HCT116 (cell line): ENCODE data around the gene PFDN2. TPM values are rescaled to one million over a fixed set of nuclear protein-coding genes. Genes with fewer than 3 reads are reported as not detected.

Experiments used
- ATAC-seq: fragments of 200-7000 bp; cut with Tn5 transposase; 2 replicates; pipeline ENCODE4 v1.9.1; 2020; ENCODE audit warnings: mild to moderate bottlenecking, moderate library complexity
- BruUV-seq: library from RNA; stranded (reverse); fragments of 400-500 nt; replicated peaks from 2 replicates; lab custom pipeline; 2021; lab: Mats Ljungman, UMichigan
- CTCF ChIA-PET: fragments of 300-600 bp; sonication (Branson Sonifier 250); formaldehyde crosslinking; loops from one replicate; lab custom pipeline; 2021; ENCODE audit warnings: antibody characterized with exemption; lab: Charles Lee
- POLR2A ChIA-PET: fragments of 300-600, 350-600 bp; sonication (Branson Sonifier 250); formaldehyde crosslinking; loops from one replicate; lab custom pipeline; 2021; ENCODE audit warnings: antibody characterized with exemption; lab: Charles Lee
- RAD21 ChIA-PET, 2 experiments: fragments of 300-600 bp; sonication (Branson Sonifier 250); formaldehyde crosslinking; loops; one replicate each; lab custom pipeline; 2023; ENCODE audit warnings: low total read pairs in 2 of 2; ENCODE audit not compliant: uncharacterized antibody in 2 of 2, unreplicated experiment in 2 of 2, low non-redundant PET in 1 of 2; lab: Charles Lee
- DNase-seq: peaks from one replicate; pipeline ENCODE4 v3.0.0-alpha.2; 2010; ENCODE audit warnings: low read depth, low spot score
- H2AFZ ChIP-seq: fragments of 200-600 bp; shearing (Covaris generic), sonication (generic); 2 replicates; pipeline ENCODE4 v1.6.1; 2017; ENCODE audit warnings: low read depth, mixed run types, mixed read lengths, antibody characterized with exemption, low read length; ENCODE audit not compliant: poor library complexity, severe bottlenecking
- H3K27ac ChIP-seq: 2 replicates; pipeline ENCODE4 v1.5.1; 2012; ENCODE audit warnings: low read depth, low read length
- H3K27me3 ChIP-seq: fragments of 200-600 bp; sonication (generic); 2 replicates; pipeline ENCODE4 v1.6.1; 2016; ENCODE audit warnings: mixed run types, low read length, mixed read lengths; ENCODE audit not compliant: insufficient read depth
- H3K36me3 ChIP-seq, 2 experiments: fragments of 200-500 bp in 1 of 2; fragments of 200-600 bp in 1 of 2; sonication (Bioruptor generic) in 1 of 2; sonication (generic) in 1 of 2; 2 replicates each; pipeline versions ENCODE4 v1.5.1 to v1.6.1; 2014 to 2016; ENCODE audit warnings: low read length in 2 of 2, inconsistent platforms in 1 of 2, mixed read lengths in 1 of 2, mixed run types in 1 of 2; ENCODE audit not compliant: insufficient read depth in 2 of 2, control insufficient read depth in 1 of 2
- H3K4me1 ChIP-seq, 2 experiments: fragments of 200-600 bp in 1 of 2; sonication (generic) in 1 of 2; 2 replicates each; pipeline versions ENCODE4 v1.5.1 to v1.6.1; 2012 to 2017; ENCODE audit warnings: low read length in 2 of 2, inconsistent platforms in 1 of 2, mild to moderate bottlenecking in 1 of 2, mixed read lengths in 1 of 2, mixed run types in 1 of 2, moderate library complexity in 1 of 2; ENCODE audit not compliant: insufficient read depth in 2 of 2, control insufficient read depth in 1 of 2
- H3K4me2 ChIP-seq: fragments of 200-600 bp; sonication (generic); 2 replicates; pipeline ENCODE4 v1.6.1; 2017; ENCODE audit warnings: mixed run types, low read length, mixed read lengths
- H3K4me3 ChIP-seq, 2 experiments: fragments of 200-600 bp in 1 of 2; sonication (generic) in 1 of 2; replicated peaks in 1 of 2; 2 replicates each; pipeline ENCODE4 v1.5.1; 2011 to 2016; ENCODE audit warnings: low read length in 2 of 2, control low read depth in 1 of 2, low read depth in 1 of 2, mild to moderate bottlenecking in 1 of 2, mixed read lengths in 1 of 2, mixed run types in 1 of 2
- H3K79me2 ChIP-seq: fragments of 200-600 bp; sonication (generic); 2 replicates; pipeline ENCODE4 v1.6.1; 2017; ENCODE audit warnings: mild to moderate bottlenecking, mixed run types, low read length, moderate library complexity, mixed read lengths; ENCODE audit not compliant: insufficient read depth
- H3K9ac ChIP-seq: fragments of 200-600 bp; sonication (generic); 2 replicates; pipeline ENCODE4 v1.6.1; 2016; ENCODE audit warnings: low read length, mixed read lengths
- H3K9me2 ChIP-seq: fragments of 200-600 bp; sonication (generic), shearing (Covaris generic); 2 replicates; pipeline ENCODE4 v1.6.1; 2017; ENCODE audit warnings: mixed run types, mild to moderate bottlenecking, moderate library complexity; ENCODE audit not compliant: insufficient read depth
- H3K9me3 ChIP-seq, 2 experiments: fragments of 200-500 bp in 1 of 2; fragments of 200-600 bp in 1 of 2; sonication (Bioruptor generic) in 1 of 2; sonication (generic) in 1 of 2; 2 replicates each; pipeline ENCODE4 v1.6.1; 2014 to 2017; ENCODE audit warnings: low read length in 2 of 2, mixed read lengths in 2 of 2, inconsistent platforms in 1 of 2, low read depth in 1 of 2, mild to moderate bottlenecking in 1 of 2, mixed run types in 1 of 2, moderate library complexity in 1 of 2; ENCODE audit not compliant: control insufficient read depth in 1 of 2, insufficient read depth in 1 of 2
- H4K20me1 ChIP-seq: fragments of 200-600 bp; sonication (generic), shearing (Covaris generic); 2 replicates; pipeline ENCODE4 v1.6.1; 2017; ENCODE audit warnings: mixed run types, mild to moderate bottlenecking, moderate library complexity; ENCODE audit not compliant: insufficient read depth
- CBX3 ChIP-seq: IDR thresholded peaks from 2 replicates; pipeline ENCODE4 v1.6.1; 2012; ENCODE audit warnings: low read depth
- CEBPB ChIP-seq: IDR thresholded peaks from 2 replicates; pipeline ENCODE4 v1.6.1; 2012; ENCODE audit warnings: low read depth
- ELF1 ChIP-seq: IDR thresholded peaks from 2 replicates; pipeline ENCODE4 v1.6.1; 2012; ENCODE audit warnings: low read depth, borderline replicate concordance
- FOSL1 ChIP-seq: IDR thresholded peaks from 2 replicates; pipeline ENCODE4 v1.6.1; 2012; ENCODE audit warnings: low read depth
- POLR2AphosphoS5 ChIP-seq: IDR thresholded peaks from 2 replicates; pipeline ENCODE4 v1.6.1; 2011; ENCODE audit warnings: mild to moderate bottlenecking, low read depth, low read length, moderate library complexity
- TCF7L2 ChIP-seq: IDR thresholded peaks from 2 replicates; pipeline ENCODE4 v1.7.0; 2011; ENCODE audit warnings: borderline replicate concordance, inconsistent platforms; ENCODE audit not compliant: insufficient read depth, insufficient read length; ENCODE audit errors: extremely low read depth
- YY1 ChIP-seq: IDR thresholded peaks from 2 replicates; pipeline ENCODE4 v1.6.1; 2011; ENCODE audit warnings: low read length, low read depth, moderate library complexity, mild to moderate bottlenecking; ENCODE audit not compliant: insufficient replicate concordance; ENCODE audit errors: extremely low read depth
- intact Hi-C: fragments of 100-400 bp; cut with micrococcal nuclease; formaldehyde crosslinking; loops from 2 replicates; pipeline ENCODE4 v1.10.0; 2022
- total RNA-seq: library from RNA; stranded (reverse); gene quantifications from one replicate; pipeline ENCODE4 v1.2.1, GENCODE V29; 2021; ENCODE audit not compliant: unreplicated experiment
- TF ChIP-seq, protein P1 (sequence below): IDR thresholded peaks from 2 replicates; pipeline ENCODE4 v1.6.1; 2011; ENCODE audit warnings: mild to moderate bottlenecking, low read length, moderate library complexity; ENCODE audit not compliant: insufficient replicate concordance; ENCODE audit errors: extremely low read depth

Gene PFDN2
- total RNA-seq, 1 experiment from 2014 or later = 179 TPM

DNA sequence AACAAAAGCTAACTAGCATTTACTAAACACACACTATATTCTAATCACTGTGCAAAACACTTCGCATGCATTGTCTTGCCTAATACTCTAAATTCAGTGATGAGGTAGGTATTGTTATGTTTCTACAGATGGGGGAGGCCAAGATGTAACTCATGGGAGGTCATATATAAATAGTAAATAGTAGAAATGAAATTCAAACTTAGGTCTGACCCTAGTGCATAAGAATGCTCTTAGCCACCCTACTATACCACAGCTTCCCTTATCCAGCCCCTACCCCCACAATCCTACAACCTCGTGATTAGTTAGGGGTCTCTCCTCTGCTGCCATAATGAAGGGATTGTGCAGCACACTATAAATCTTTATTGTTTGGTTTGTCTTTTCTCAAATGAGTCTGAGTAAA is 3.3 kb downstream of the PFDN2 start:
- RAD21 ChIA-PET = no interaction called here
- BruUV-seq = no TSS peak
- intact Hi-C loops = no loop called here
- Histone ChIP-seq H3K4me1 (peaks cover 33 to 52% of the 10 kb centered on the region in 2 experiments), H3K9me3 (no peaks in the 10 kb centered on the region), H3K9ac (peak overlapping the region; percentile 42; the same call in 1 of the 2 replicates), H3K4me2 (peak overlapping the region; percentile 84), H4K20me1 (peaks cover 9% of the 10 kb centered on the region; the same call in 1 of the 2 replicates), H3K79me2 (peaks cover 99% of the 10 kb centered on the region), H3K27ac (peak overlapping the region; percentile 91), H3K4me3 (peak overlapping the region; percentile 68 to 98), H3K9me2 (no peaks in the 10 kb centered on the region), H3K27me3 (no peaks in the 10 kb centered on the region), H2AFZ (no peak overlapping the region), H3K36me3 (peaks cover 0 to 17% of the 10 kb centered on the region in 2 experiments; a peak in 1 of 4 replicates)
- TF ChIP-seq YY1 (no peak), ELF1 (no peak), CEBPB (no peak), CBX3 (no peak), FOSL1 (no peak), POLR2AphosphoS5 (no peak), TCF7L2 (no peak)
- TF ChIP-seq, protein P1, sequence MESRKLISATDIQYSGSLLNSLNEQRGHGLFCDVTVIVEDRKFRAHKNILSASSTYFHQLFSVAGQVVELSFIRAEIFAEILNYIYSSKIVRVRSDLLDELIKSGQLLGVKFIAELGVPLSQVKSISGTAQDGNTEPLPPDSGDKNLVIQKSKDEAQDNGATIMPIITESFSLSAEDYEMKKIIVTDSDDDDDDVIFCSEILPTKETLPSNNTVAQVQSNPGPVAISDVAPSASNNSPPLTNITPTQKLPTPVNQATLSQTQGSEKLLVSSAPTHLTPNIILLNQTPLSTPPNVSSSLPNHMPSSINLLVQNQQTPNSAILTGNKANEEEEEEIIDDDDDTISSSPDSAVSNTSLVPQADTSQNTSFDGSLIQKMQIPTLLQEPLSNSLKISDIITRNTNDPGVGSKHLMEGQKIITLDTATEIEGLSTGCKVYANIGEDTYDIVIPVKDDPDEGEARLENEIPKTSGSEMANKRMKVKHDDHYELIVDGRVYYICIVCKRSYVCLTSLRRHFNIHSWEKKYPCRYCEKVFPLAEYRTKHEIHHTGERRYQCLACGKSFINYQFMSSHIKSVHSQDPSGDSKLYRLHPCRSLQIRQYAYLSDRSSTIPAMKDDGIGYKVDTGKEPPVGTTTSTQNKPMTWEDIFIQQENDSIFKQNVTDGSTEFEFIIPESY = no peak
- DNase-seq (no peak), ATAC-seq (no peak)
- POLR2A ChIA-PET = interaction anchor here (1.6 kb wide), 1 partner anchor 51 kb away, joined by 3 read pairs; the partner anchor contains the start of gene PPOX
- CTCF ChIA-PET = no interaction called here
